Aorta (tissue), 5 donors: ENCODE data around the gene ATP4B. TPM values are rescaled to one million over a fixed set of nuclear protein-coding genes. Genes with fewer than 3 reads are reported as not detected.
A peak's percentile ranks its signal among the peaks of the same experiment; 100 is the strongest.

ENCODE experiments used
- ATAC-seq: fragments of 200-7000 bp; cut with Tn5 transposase; one replicate; pipeline ENCODE4 v1.9.1; 2022; ENCODE audit warnings: moderate library complexity; ENCODE audit not compliant: low FRiP score
- DNase-seq, 2 donors: peaks; one replicate each; pipeline ENCODE4 v3.0.0-alpha.2; 2020
- H3K27ac ChIP-seq, 2 donors: one replicate each; pipeline ENCODE4 v1.5.1; 2013; ENCODE audit warnings: low read length in 2 of 2, mild to moderate bottlenecking in 2 of 2, moderate library complexity in 2 of 2, control low read depth in 1 of 2, inconsistent platforms in 1 of 2, low read depth in 1 of 2
- H3K27me3 ChIP-seq, 2 donors: one replicate each; pipeline ENCODE4 v1.6.1; 2013; ENCODE audit warnings: control low read depth in 1 of 2, low read length in 1 of 2, mild to moderate bottlenecking in 1 of 2, moderate library complexity in 1 of 2; ENCODE audit not compliant: insufficient read depth in 2 of 2, control insufficient read depth in 1 of 2
- H3K36me3 ChIP-seq, 2 donors: one replicate each; pipeline ENCODE4 v1.6.1; 2013; ENCODE audit warnings: control low read depth in 1 of 2, low read length in 1 of 2, mild to moderate bottlenecking in 1 of 2; ENCODE audit not compliant: insufficient read depth in 2 of 2, control insufficient read depth in 1 of 2
- H3K4me1 ChIP-seq, 2 donors: one replicate each; pipeline ENCODE4 v1.6.1; 2013; ENCODE audit warnings: low read length in 2 of 2, control low read depth in 1 of 2, mild to moderate bottlenecking in 1 of 2, moderate library complexity in 1 of 2; ENCODE audit not compliant: insufficient read depth in 2 of 2, control insufficient read depth in 1 of 2
- H3K4me3 ChIP-seq, 2 donors: one replicate each; pipeline ENCODE4 v1.5.1; 2013; ENCODE audit warnings: low read length in 2 of 2, control low read depth in 1 of 2, mild to moderate bottlenecking in 1 of 2
- H3K9me3 ChIP-seq: one replicate; pipeline ENCODE4 v1.6.1; 2013; ENCODE audit warnings: mild to moderate bottlenecking, low read length; ENCODE audit not compliant: control insufficient read depth
- WGBS, 2 donors: extraction: QIAGEN DNeasy Blood & Tissue Kit; methylation state at CpG; one replicate each; pipeline ENCODE4 v1.1.7; 2013; 5-methylcytosine and 5-hydroxymethylcytosine counted together
- intact Hi-C, 2 donors: fragments of 100-400 bp; cut with DNase I; formaldehyde crosslinking; loops; one replicate each; pipeline versions ENCODE4 v1.14.2 to v1.15.0; 2022
- polyA plus RNA-seq, 2 donors: library from polyadenylated mRNA; stranded (reverse); fragments of 200-250 nt; gene quantifications; one replicate each; pipeline ENCODE4 v1.2.3, GENCODE V29; 2013
- total RNA-seq, 2 donors: library from RNA; stranded (reverse); fragmentation: NEBNext Ultra II Directional; extraction: Animal tissue kit (Norgen Biotek cat#: 25700); gene quantifications; one replicate each; pipeline ENCODE4 v1.2.1, GENCODE V29; 2021
- donor health status: healthy with polysubstance abuse.
- donor health status: Bipolar disorder and iron deficiency.
- donor health status: DM: no; HTN: no; CAD: no.
- donor health status: DM: no; HTN: no; CAD: no.
- donor health status: DM: yes; HTN: yes; CAD: no.

The ATP4B gene
- total and polyA plus RNA-seq, 4 donors: not detected

DNA sequence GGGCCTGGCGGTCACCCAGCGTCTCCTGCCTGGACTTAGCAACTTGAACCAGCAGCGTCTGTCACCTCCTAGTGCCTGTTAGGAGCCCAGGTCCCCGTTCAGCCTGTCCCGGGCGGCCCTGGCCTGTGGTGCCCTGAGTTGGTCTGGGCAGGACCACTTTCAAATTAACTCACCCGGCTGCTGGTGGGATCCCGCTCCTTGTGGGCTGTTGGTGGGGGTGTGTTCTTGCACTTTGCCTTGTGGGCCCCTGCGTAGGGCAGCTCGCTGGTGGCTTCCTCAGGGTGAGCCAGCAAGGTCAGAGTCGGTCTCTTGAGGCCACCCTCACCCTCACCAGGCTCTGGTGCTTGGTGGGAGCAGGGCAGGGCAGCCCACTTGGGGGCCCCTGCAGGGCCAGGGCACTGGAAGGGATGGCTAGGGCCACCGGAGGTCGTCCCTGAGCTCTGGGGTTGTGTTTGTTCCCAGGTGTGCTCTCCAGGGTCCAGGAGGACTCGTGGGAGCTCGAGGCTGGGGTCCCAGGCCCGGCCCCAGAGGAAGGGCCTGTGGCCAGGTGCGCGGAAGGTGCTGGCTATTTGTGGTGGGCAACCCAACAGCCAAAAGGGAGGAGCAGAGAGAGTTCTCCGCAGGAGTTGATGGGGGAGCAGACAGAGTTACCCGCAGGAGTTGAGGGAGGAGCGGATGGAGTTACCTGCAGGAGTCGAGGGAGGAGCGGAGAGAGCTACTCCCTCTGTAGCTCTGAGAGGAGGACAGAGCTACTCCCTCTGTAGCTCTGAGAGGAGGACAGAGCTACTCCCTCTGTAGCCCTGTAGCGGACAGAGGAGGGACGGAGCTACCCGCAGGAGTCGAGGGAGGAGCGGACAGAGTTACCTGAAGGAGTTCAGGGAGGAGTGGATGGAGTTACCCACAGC lies 56.6 kb downstream of the ATP4B start:
- no peak overlapping the region for H3K4me3 ChIP-seq
- peak; percentile 28 to 64 for DNase-seq
- ATAC-seq: no peak
- H3K9me3 ChIP-seq: no peaks in the 10 kb centered on the region
- no peaks in the 10 kb centered on the region for H3K36me3 ChIP-seq
- H3K4me1 ChIP-seq: no peaks in the 10 kb centered on the region
- no peak overlapping the region for H3K27ac ChIP-seq
- 95 to 96% methylated on average over 28 of the region's 28 CpGs for WGBS, 2 donors
- no peaks in the 10 kb centered on the region for H3K27me3 ChIP-seq
- intact Hi-C loops: no loop called here

DNA sequence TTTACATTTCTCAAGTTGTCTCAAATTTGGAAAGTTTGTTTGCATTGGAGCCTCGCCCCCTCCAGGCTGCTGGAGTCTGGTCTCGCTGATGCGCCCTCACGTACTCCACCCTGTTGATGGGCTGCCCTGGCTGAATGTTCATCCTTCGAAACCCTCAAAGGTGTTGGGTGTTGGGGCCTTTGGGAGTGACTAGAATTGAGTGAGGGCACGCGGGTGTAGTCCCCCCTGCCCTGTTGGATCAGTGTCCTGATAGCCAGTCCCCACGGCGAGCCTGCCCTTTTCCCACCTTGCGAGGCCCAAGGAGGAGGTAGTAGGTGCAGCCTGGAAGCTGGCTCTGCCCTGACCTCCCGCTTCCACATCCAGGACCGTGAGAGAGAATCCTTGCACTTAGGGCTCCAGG lies 58.6 kb downstream of the ATP4B start:
- intact Hi-C loops: no loop called here
- H3K4me3 ChIP-seq: no peak overlapping the region
- H3K36me3 ChIP-seq: no peaks in the 10 kb centered on the region
- no peak overlapping the region for H3K27ac ChIP-seq
- DNase-seq: peak; percentile 16 to 50
- WGBS, 2 donors: 96 to 99% methylated on average over 12 of the region's 12 CpGs
- H3K27me3 ChIP-seq: no peaks in the 10 kb centered on the region
- H3K9me3 ChIP-seq: no peaks in the 10 kb centered on the region
- H3K4me1 ChIP-seq: no peaks in the 10 kb centered on the region
- no peak for ATAC-seq

Other genes starting within 250 kb of the ATP4B start
- 10 to 100 TPM in 1 of 2 donors, 1 to 10 TPM in 1; 2.4 to 10.8 TPM for gene ADPRHL1, start 204.7 kb downstream of the ATP4B start, total RNA-seq
- gene ADPRHL1, start 204.7 kb downstream of the ATP4B start, polyA plus RNA-seq: 1 to 10 TPM; 2.0 to 3.9 TPM
- 10 to 100 TPM; 16.3 to 28.2 TPM for gene DCUN1D2, start 167.5 kb downstream of the ATP4B start, total RNA-seq
- gene DCUN1D2, start 167.5 kb downstream of the ATP4B start, polyA plus RNA-seq: 10 to 100 TPM in 1 of 2 donors, 1 to 10 TPM in 1; 7.4 to 16.9 TPM
- 10 to 100 TPM; 29.7 to 36.6 TPM for gene TFDP1, start 73.4 kb downstream of the ATP4B start, total RNA-seq
- gene TFDP1, start 73.4 kb downstream of the ATP4B start, polyA plus RNA-seq: 10 to 100 TPM; 17.4 to 36.4 TPM
- gene GRK1, start 9.0 kb upstream of the ATP4B start, total RNA-seq: under 1 TPM in 1 of 2 donors, not detected in 1; 0.10 TPM
- not detected for gene GRK1, start 9.0 kb upstream of the ATP4B start, polyA plus RNA-seq
- 10 to 100 TPM; 36.6 to 67.3 TPM for gene TMEM255B, start 101.0 kb upstream of the ATP4B start, total RNA-seq
- 1 to 10 TPM in 1 of 2 donors, under 1 TPM in 1; 0.63 to 4.3 TPM for gene TMEM255B, start 101.0 kb upstream of the ATP4B start, polyA plus RNA-seq
- 100 to 1,000 TPM; 317 to 348 TPM for gene GAS6, start 205.9 kb upstream of the ATP4B start, total RNA-seq
- gene GAS6, start 205.9 kb upstream of the ATP4B start, polyA plus RNA-seq: 100 to 1,000 TPM; 244 to 509 TPM